MCF 10A (cell line): Measurements from ENCODE around the gene ST3GAL4. TPM values are rescaled to one million over a fixed set of nuclear protein-coding genes. Genes with fewer than 3 reads are reported as not detected.
"Not testable (repeated sequence)": the region's sequence is repeated elsewhere in the genome, so short reads cannot be mapped to it uniquely, and the experiment has no call there.

Source experiments
- BruUV-seq: library from RNA; stranded (reverse); fragments of 400-500 nt; replicated peaks from 2 replicates; lab custom pipeline; 2021; lab: Mats Ljungman, UMichigan
- CTCF ChIA-PET: fragments of 300-600 bp; sonication (Branson Sonifier 250); formaldehyde crosslinking; extraction: SDS; loops from one replicate; lab custom pipeline; 2021; ENCODE audit warnings: antibody characterized with exemption, inconsistent platforms; lab: Yijun Ruan, JAX
- POLR2A ChIA-PET: fragments of 300-600, 350-650 bp; sonication (Branson Sonifier 250); formaldehyde crosslinking; extraction: SDS; loops from one replicate; lab custom pipeline; 2020; ENCODE audit warnings: antibody characterized with exemption, inconsistent platforms; lab: Yijun Ruan, JAX
- DNase-seq: peaks from one replicate; pipeline ENCODE4 v3.0.0-alpha.2; 2018; ENCODE audit not compliant: unreplicated experiment
- H3K27ac Mint-ChIP-seq: one replicate; pipeline ENCODE4 v1.8.0; 2022; ENCODE audit warnings: mild to moderate bottlenecking, low read depth, mixed read lengths; ENCODE audit not compliant: unreplicated experiment
- H3K27me3 Mint-ChIP-seq: one replicate; pipeline ENCODE4 v1.8.0; 2022; ENCODE audit warnings: mixed read lengths; ENCODE audit not compliant: insufficient read depth, unreplicated experiment
- H3K36me3 Mint-ChIP-seq: one replicate; pipeline ENCODE4 v1.8.0; 2022; ENCODE audit warnings: mild to moderate bottlenecking, moderate library complexity, mixed read lengths; ENCODE audit not compliant: insufficient read depth, unreplicated experiment
- H3K4me1 Mint-ChIP-seq: one replicate; pipeline ENCODE4 v1.8.0; 2022; ENCODE audit warnings: mixed read lengths; ENCODE audit not compliant: insufficient read depth, unreplicated experiment
- H3K4me3 Mint-ChIP-seq: one replicate; pipeline ENCODE4 v1.8.0; 2022; ENCODE audit warnings: mild to moderate bottlenecking, moderate library complexity, mixed read lengths; ENCODE audit not compliant: unreplicated experiment
- H3K9me3 Mint-ChIP-seq: one replicate; pipeline ENCODE4 v1.8.0; 2022; ENCODE audit warnings: mixed read lengths; ENCODE audit not compliant: unreplicated experiment
- CTCF ChIP-seq: fragments of 200-600 bp; IDR thresholded peaks from one replicate; pipeline ENCODE4 v1.8.0; 2022; ENCODE audit warnings: antibody characterized with exemption, mild to moderate bottlenecking; ENCODE audit not compliant: unreplicated experiment
- intact Hi-C: fragments of 100-400 bp; cut with micrococcal nuclease; formaldehyde crosslinking; loops from 2 replicates; pipeline ENCODE4 v1.14.1; 2022
- total RNA-seq: library from RNA; stranded (reverse); gene quantifications from 2 replicates; pipeline ENCODE4 v1.2.3, GENCODE V29; 2022

ST3GAL4 gene
- total RNA-seq, 1 experiment from 2014 or later = 15.3 TPM

GRCh38 chr11:126368336-126369119, 13.0 kb downstream of the ST3GAL4 start:
- intact Hi-C loops, H3K27ac Mint-ChIP-seq: not testable (repeated sequence)
- CTCF ChIA-PET = interaction anchor here (0.8 to 1.3 kb wide), 2 partner anchors 11 to 35 kb away, joined by 3 read pairs; no protein-coding TSS in a partner anchor

GRCh38 chr11:126370016-126370415, 14.5 kb downstream of the ST3GAL4 start:
- no peaks in the 10 kb centered on the region for H3K9me3 Mint-ChIP-seq
- H3K4me3 Mint-ChIP-seq = no peak overlapping the region
- no TSS peak for BruUV-seq
- H3K36me3 Mint-ChIP-seq = peaks cover 11% of the 10 kb centered on the region
- peaks cover 35% of the 10 kb centered on the region for H3K4me1 Mint-ChIP-seq
- no peak for DNase-seq
- H3K27me3 Mint-ChIP-seq = no peaks in the 10 kb centered on the region
- no peak for TF ChIP-seq CTCF
- ChIA-PET POLR2A (interaction anchor here (0.6 to 1.4 kb wide), 4 partner anchors 12 to 24 kb away, joined by 3 to 11 read pairs (median 3); no protein-coding TSS in a partner anchor), CTCF (interaction anchor here (1.1 kb wide), 2 partner anchors 59 to 111 kb away, joined by 5 to 6 read pairs; no protein-coding TSS in a partner anchor)
- intact Hi-C loops = no loop called here
- H3K27ac Mint-ChIP-seq = no peak overlapping the region

More at GRCh38 chr11:126368336-126369119, 13.0 kb downstream of the ST3GAL4 start:
- peaks cover 24% of the 10 kb centered on the region for H3K4me1 Mint-ChIP-seq
- not testable (repeated sequence) for H3K36me3 Mint-ChIP-seq, DNase-seq, H3K4me3 Mint-ChIP-seq, H3K9me3 Mint-ChIP-seq, BruUV-seq, H3K27me3 Mint-ChIP-seq
- POLR2A ChIA-PET = interaction anchor here (0.6 to 1.0 kb wide), 2 partner anchors 11 to 74 kb away, joined by 3 read pairs; no protein-coding TSS in a partner anchor

GRCh38 chr11:126371595-126371994, 16.1 kb downstream of the ST3GAL4 start:
- intact Hi-C loops = no loop called here
- Mint-ChIP-seq H3K4me1 (peaks cover 34% of the 10 kb centered on the region), H3K27me3 (no peaks in the 10 kb centered on the region), H3K4me3 (no peak overlapping the region), H3K9me3 (no peaks in the 10 kb centered on the region), H3K27ac (no peak overlapping the region), H3K36me3 (peaks cover 12% of the 10 kb centered on the region)
- POLR2A ChIA-PET = no interaction called here
- no TSS peak for BruUV-seq
- DNase-seq = no peak
- TF ChIP-seq CTCF = no peak
- CTCF ChIA-PET = interaction anchor here (0.6 kb wide), 1 partner anchor 1144 kb away, joined by 3 read pairs; no protein-coding TSS in a partner anchor

GRCh38 chr11:126373389-126374066, 18.0 kb downstream of the ST3GAL4 start:
- peaks cover 26% of the 10 kb centered on the region for H3K4me1 Mint-ChIP-seq
- peak; percentile 55 for DNase-seq
- ChIA-PET POLR2A (interaction anchor here (0.6 to 1.4 kb wide), 3 partner anchors 12 to 30 kb away, joined by 3 to 4 read pairs (median 3); no protein-coding TSS in a partner anchor), CTCF (interaction anchor here (1.7 kb wide), 1 partner anchor 63 kb away, joined by 5 read pairs; no protein-coding TSS in a partner anchor)
- H3K9me3 Mint-ChIP-seq, intact Hi-C loops, H3K27me3 Mint-ChIP-seq, BruUV-seq: not testable (repeated sequence)
- peak overlapping the region; percentile 43 for H3K4me3 Mint-ChIP-seq
- peak overlapping the region; percentile 10 for H3K27ac Mint-ChIP-seq
- peaks cover 12% of the 10 kb centered on the region for H3K36me3 Mint-ChIP-seq

- ChIA-PET CTCF (interaction anchor here (0.7 kb wide), 1 partner anchor 64 kb away, joined by 4 read pairs; no protein-coding TSS in a partner anchor), POLR2A (interaction anchor here (0.6 to 1.4 kb wide), 2 partner anchors 21 to 28 kb away, joined by 3 to 4 read pairs; no protein-coding TSS in a partner anchor)
- Mint-ChIP-seq H3K4me1 (peaks cover 26% of the 10 kb centered on the region), H3K36me3 (peaks cover 12% of the 10 kb centered on the region)
- H3K9me3 Mint-ChIP-seq, DNase-seq, BruUV-seq, H3K27me3 Mint-ChIP-seq, H3K27ac Mint-ChIP-seq, intact Hi-C loops, H3K4me3 Mint-ChIP-seq: not testable (repeated sequence)
These were observed 19.2 kb downstream of the ST3GAL4 start for GRCh38 chr11:126374562-126375300.
